ENCODE measurements around the gene COPS3. TPM values are rescaled to one million over a fixed set of nuclear protein-coding genes. Genes with fewer than 3 reads are reported as not detected.

Gene COPS3
- total RNA-seq, 1 experiment from 2014 or later: 73.6 TPM

GRCh38 chr17:17203173-17203730 lies 77.8 kb downstream of the COPS3 start:
- ChIA-PET CTCF (no interaction called here), POLR2A (no interaction called here)
- Histone ChIP-seq H3K27ac (ENCODE audit: low read length) (no peak overlapping the region), H3K27me3 (ENCODE audit: control insufficient read depth, insufficient read depth, low read length) (no peaks in the 10 kb centered on the region), H3K9me3 (ENCODE audit: control insufficient read depth, insufficient read depth, low read depth, low read length) (no peaks in the 10 kb centered on the region), H3K4me3 (ENCODE audit: low read depth in 2 of 2, low read length in 2 of 2) (no peak overlapping the region), H3K36me3 (ENCODE audit: control insufficient read depth, insufficient read depth, low read length) (no peaks in the 10 kb centered on the region), H3K4me1 (ENCODE audit: control insufficient read depth, insufficient read depth, low read length) (peaks cover 8% of the 10 kb centered on the region)
- ATAC-seq (no peak), DNase-seq (ENCODE audit: low read depth, low spot score) (no peak)
- in situ Hi-C loops (cut with HindIII; ENCODE audit: low pct_unique_long_range_greater_than_20kb, low sequenced_read_pairs) (no loop called here), intact Hi-C loops (cut with micrococcal nuclease; ENCODE audit: unreplicated experiment) (no loop called here)
- TF ChIP-seq SIN3A (IDR thresholded peaks at IDR 0.05; ENCODE audit: borderline replicate concordance, insufficient read depth, low read depth, low read length) (no peak), CTCF (IDR thresholded peaks at IDR 0.05) (no peak), POLR2AphosphoS5 (IDR thresholded peaks at IDR 0.05; ENCODE audit: low read depth, low read length) (no peak), TCF7L2 (IDR thresholded peaks at IDR 0.05; ENCODE audit: low read depth, low read length) (no peak), REST (IDR thresholded peaks at IDR 0.05; ENCODE audit: insufficient read depth in 1 of 2, low read depth in 2 of 2, low read length in 1 of 2) (no peak)
- no TSS peak for BruUV-seq (replicated peaks)

GRCh38 chr17:17201907-17202306 lies 79.1 kb downstream of the COPS3 start:
- Histone ChIP-seq H3K9me3 (ENCODE audit: control insufficient read depth, insufficient read depth, low read depth, low read length) (no peaks in the 10 kb centered on the region), H3K36me3 (ENCODE audit: control insufficient read depth, insufficient read depth, low read length) (no peaks in the 10 kb centered on the region), H3K27ac (ENCODE audit: low read length) (no peak overlapping the region), H3K27me3 (ENCODE audit: control insufficient read depth, insufficient read depth, low read length) (no peaks in the 10 kb centered on the region), H3K4me3 (ENCODE audit: low read depth in 2 of 2, low read length in 2 of 2) (no peak overlapping the region), H3K4me1 (ENCODE audit: control insufficient read depth, insufficient read depth, low read length) (peaks cover 5% of the 10 kb centered on the region)
- in situ Hi-C loops (cut with HindIII; ENCODE audit: low pct_unique_long_range_greater_than_20kb, low sequenced_read_pairs) (no loop called here), intact Hi-C loops (cut with micrococcal nuclease; ENCODE audit: unreplicated experiment) (no loop called here)
- CTCF ChIA-PET: no interaction called here
- DNase-seq (ENCODE audit: low read depth, low spot score) (no peak), ATAC-seq (no peak)
- no TSS peak for BruUV-seq (replicated peaks)
- TF ChIP-seq SIN3A (IDR thresholded peaks at IDR 0.05; ENCODE audit: borderline replicate concordance, insufficient read depth, low read depth, low read length) (no peak), CTCF (IDR thresholded peaks at IDR 0.05) (no peak), TCF7L2 (IDR thresholded peaks at IDR 0.05; ENCODE audit: low read depth, low read length) (no peak), POLR2AphosphoS5 (IDR thresholded peaks at IDR 0.05; ENCODE audit: low read depth, low read length) (no peak), REST (IDR thresholded peaks at IDR 0.05; ENCODE audit: insufficient read depth in 1 of 2, low read depth in 2 of 2, low read length in 1 of 2) (no peak)
- POLR2A ChIA-PET: no interaction called here

Measured in Panc1 (cell line).